Endometrium (tissue), 2 donors: ENCODE measurements around the gene RTN4IP1.
"Not testable (repeated sequence)": the region's sequence is repeated elsewhere in the genome, so short reads cannot be mapped to it uniquely, and the experiment has no call there.

Experiments used
- FAIRE-seq: peaks from 2 replicates; lab custom pipeline; 2012; peaks lifted over from hg19 to GRCh38; lab: Jason Lieb, UNC
- donor health status: control.
- donor health status: control.

Gene RTN4IP1

DNA sequence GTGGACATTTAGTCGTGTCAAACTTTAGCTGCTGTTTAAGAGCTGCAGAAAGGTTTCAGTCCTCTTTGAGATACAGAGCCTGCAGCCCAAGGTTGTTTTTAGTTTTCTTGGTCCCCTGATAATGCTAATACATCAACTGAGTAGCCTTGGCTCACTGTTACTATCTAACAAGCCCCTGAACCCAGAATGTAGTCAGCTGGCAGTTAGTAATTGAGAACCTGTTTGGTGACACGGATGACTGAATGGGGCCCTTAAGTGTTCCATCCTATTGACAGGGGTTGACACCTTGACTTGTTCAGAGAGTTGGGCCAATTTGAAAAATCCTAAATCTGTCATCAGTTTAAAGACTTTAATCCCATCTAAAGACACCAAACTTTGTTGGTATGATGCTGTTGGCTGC is 2.8 kb downstream of the RTN4IP1 start:
- FAIRE-seq = no peak

DNA sequence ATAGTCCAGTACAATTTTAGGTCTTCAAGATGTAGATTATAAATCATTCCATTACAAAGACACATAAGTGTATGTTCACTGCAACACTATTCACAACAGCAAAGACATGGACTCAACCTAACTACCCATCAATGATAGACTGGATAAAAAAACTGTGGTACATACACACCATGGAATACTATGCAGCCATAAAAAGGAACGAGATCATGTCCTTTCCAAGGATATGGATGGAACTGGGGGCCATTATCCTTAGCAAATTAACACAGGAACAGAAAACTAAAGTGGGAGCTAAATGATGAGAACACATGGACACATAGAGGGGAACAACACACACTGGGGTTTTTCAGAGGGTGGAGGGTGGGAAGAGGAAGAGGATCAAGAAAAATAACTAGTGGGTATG is 6.3 kb downstream of the RTN4IP1 start:
- no peak for FAIRE-seq

DNA sequence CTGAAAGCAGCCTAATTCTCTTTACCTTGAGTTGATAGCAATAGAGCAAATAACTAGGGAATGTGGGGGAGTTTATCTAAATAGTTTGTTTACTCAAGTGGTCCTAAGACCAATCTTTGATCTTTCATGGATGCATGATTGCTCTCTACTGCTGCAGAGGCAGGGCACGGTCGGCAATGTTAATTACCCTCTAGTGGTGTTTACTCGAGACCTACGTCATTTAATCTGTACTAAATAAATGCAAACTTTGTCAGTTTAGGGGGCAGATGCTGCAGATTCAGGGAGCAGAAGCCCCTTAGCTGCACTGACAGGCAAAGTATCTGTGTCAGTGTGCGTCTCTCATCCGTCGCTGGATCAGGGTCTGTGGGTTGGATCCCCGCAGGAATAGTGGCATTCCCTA is 6.9 kb downstream of the RTN4IP1 start:
- FAIRE-seq = no peak

DNA sequence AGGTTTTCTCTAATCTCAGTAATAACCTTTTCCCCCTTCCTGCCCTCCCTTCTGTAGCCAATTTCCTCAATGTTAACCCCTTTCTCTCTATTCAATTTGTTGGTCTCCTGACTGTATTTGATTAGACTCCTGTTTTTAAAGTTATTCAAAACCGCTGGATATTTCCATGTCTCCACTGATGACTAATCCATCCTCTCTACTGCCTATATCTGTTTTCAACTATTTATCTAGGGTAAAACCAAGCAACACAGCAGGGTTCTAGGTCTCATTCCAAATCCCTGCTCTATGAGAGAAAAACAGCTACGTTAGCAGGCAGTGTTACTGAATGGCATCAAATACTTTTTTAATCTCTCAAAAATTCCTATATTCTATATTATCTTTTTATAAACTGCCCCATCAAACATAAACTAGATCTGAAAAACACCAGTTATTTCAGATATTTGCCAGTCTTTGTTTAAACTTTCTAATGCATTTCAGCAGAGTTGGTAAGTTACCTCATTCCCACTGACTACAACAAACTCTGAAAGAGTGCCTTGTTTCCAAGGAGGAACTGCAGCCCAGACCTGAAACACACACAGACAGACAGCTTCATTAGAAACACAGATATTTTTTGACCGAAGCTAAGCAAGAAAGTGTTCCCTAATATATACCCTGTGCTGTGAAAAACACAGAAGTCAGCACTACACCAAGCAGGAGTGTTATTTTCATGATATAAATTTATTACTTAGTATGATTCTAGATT is 8.2 kb downstream of the RTN4IP1 start:
- FAIRE-seq = no peak

DNA sequence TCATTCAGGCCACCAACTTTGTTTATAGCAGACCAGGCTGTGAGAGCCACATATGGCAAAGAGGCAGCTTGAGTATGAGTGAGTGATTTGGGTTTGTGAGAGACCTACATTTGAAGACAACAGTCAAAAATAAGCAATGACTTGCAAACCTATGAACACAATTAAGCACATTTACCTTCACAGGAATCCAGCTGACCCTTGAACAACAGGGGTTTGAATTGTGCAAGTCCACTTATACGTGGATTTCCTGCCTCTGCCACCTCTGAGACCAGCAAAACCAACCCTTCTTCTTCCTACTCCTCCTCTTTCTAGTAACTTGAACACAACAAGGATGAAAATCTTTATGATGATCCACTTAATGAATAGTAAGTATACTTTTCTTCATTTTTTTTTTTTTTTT is 10.1 kb downstream of the RTN4IP1 start:
- FAIRE-seq = no peak

DNA sequence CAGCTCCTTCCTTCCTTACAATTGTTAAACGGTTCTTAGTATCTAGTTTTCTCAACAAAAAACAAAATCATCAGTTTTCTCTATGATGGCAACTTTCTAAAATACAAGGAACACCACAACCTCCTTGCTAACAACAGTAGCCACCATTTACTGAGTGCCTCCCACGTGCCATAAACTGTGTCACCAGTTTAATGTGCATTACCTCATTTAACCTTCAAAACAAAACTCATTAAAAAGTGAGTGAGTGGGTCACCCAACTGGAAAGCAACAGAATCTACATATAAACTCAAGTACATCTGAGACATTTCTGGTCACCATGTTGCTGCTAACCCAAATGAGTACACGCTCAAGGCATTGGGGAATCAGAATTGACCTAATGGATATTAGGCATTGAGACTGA is 11.0 kb downstream of the RTN4IP1 start:
- FAIRE-seq = no peak

DNA sequence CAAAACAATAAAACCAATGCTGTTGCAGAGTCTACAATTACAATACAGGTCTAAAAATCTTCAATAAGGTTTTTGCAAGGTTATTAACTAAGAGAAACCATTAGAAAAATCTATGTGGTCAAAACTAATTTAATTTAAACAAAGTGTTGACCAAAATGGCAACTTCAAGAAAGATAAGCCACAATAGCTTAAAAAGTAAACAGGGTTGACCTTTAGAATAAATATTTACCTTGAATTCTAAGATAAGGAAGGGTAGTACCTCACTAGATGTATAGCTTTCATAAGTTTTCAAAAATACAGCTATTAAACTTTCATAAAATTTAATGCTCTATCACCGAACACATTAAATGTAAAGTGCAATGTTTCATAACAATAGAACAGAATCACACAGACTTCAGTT is 11.4 kb downstream of the RTN4IP1 start:
- no peak for FAIRE-seq

DNA sequence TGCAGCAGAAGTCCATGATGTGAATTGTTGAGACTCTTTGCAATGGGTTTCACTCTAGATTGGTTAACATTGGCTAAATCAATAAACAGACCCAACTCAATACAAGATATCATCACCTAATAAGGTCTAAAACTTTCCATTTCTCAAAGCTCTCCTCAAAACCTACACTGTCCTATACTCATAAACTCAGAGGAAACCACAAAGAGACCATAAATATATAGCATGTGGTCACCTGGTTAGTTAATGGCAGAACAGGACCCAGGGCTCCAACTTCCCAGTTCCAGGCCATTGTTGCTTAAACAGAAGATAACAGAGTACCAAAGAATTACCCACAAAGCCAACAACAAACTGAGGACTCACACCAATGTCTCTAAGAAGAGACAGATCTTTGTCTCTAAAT is 12.0 kb downstream of the RTN4IP1 start:
- no peak for FAIRE-seq

DNA sequence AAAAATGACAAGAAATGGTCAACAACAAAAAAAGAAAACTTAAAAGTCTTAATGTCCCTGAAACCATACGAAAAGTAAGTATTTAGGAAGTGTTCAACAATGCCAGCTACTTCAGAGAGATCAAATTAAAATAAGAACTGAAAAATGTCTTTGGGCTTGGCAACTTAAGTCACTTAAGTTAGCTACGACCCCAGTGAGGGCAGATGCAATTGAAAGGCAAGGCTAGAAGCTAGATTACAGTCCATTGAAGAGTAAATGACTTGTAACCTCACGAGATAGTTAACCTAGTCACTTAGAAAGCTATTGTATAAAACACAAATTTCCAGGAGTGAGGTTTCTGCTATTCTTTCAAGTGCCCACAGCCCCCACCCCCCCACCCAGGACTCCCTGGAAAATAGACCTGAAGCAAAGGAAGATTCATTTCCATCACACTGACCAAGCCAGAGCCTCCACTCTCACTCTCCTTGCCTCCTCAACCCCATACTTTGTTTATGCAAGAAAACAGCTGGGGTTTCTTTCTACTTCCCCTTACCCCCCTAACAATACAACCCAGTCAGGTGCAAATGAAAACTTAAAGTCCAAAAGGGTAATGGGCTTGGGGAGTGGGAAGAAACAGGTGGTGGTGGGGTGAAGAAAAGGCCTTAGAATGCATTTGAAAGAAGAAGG is 14.6 kb downstream of the RTN4IP1 start:
- no peak for FAIRE-seq

DNA sequence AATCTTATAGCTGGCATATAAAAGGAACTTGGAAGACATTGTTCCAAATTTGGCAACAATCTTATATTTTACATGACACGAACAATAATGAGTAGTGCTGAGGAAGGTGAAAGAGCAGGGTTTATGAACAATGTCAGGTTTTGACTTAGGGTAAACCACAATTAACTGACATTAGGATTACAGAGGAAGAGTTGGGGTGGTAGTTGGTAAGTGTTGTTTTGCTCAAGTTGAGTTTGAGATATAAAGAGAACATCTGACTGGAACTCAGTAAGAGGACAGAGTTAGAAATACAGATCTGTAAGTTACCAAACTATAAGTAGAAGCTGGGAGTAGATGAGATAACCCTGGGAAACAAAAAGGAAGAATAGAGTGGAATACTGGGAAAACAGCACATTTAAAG is 15.1 kb downstream of the RTN4IP1 start:
- FAIRE-seq = no peak

DNA sequence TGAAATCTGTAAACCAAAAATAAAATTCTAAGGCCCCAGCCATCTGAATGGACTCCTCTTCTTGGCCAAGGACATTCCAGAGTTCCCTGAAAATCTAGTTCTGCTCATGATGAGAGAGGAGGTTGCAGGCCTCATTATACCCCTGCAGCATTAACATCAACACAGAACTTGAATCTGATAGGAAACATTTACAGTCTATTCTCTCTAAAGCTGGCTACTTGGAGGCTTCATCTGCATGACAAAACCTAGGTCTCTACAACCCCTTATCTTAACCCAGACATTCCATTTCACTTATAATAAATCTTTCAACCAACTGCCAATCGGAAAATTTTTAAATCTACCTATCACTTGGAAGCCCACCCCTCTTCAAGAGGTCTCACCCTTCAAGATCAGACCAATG is 15.7 kb downstream of the RTN4IP1 start:
- no peak for FAIRE-seq

DNA sequence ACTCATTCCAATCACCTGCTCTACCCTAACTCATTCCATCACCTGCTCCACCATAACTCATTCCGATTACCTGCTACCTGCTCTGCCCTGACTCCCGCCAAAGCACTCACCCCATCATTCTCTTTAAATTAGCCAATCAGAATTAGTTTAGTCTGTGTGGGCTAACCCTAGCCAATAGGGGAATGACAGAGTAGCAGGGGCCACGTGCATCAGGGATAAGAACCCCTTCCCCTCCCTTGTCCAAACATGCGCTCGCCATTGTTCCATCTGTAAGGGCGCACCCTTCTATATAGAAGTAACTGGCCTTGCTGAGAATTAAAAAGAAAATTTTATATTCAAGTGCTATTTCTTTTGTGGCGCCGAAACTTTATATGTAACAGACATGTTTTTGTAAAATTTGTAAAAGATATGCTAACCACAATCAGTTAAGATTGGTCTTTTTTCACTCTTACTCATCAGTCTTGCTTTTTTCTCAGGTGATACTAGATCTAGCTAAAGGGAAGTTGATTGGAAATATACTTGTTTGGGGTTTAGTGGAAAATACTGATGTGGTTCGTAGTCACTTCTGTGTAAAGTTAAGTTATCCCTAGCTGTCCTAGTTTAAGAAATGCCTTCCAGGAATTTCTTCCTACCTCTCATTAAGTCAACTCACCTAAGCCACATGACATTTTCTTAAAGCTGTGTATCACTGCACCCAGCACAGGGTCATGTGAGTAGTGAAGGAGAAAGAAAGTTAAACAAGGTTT is 16.5 kb downstream of the RTN4IP1 start:
- no peak for FAIRE-seq

DNA sequence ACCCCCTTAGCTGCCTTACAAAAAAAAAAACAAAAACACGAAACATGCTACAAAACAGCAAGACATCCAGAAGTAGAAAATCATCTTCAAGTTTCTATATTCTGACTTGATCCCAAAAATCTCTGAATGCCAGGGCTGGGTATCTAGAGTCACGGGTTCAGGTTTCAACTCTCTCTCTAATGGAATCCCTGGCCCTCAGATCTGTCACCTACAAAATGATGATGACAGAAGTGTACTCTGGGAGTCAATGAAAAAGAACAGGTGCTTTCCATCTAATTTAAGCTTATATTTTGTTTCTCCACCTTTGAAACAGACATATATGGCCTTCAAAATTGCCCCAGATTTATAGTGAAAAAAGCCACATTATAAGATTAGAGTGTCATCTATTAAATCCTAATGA is 18.3 kb downstream of the RTN4IP1 start:
- no peak for FAIRE-seq

DNA sequence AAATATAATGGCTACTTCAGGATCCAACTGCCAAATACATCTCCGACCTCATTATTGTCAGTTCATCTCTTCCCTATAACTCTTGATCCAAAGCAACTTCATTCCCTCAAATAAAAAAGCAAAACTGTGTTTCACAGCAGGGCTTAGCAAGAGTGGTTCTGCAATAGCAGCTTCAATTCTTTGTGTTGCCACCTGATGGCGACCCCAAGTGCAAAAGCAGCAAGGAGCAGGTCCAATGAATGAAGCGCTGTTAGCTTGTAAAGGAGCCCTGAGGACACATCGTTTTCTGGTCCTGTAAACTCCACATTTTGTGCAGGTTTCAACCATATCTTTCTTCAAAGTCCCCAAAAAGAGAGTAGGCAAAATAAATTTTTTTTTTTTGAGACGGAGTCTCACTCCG is 19.6 kb downstream of the RTN4IP1 start:
- FAIRE-seq = peak; percentile 43

DNA sequence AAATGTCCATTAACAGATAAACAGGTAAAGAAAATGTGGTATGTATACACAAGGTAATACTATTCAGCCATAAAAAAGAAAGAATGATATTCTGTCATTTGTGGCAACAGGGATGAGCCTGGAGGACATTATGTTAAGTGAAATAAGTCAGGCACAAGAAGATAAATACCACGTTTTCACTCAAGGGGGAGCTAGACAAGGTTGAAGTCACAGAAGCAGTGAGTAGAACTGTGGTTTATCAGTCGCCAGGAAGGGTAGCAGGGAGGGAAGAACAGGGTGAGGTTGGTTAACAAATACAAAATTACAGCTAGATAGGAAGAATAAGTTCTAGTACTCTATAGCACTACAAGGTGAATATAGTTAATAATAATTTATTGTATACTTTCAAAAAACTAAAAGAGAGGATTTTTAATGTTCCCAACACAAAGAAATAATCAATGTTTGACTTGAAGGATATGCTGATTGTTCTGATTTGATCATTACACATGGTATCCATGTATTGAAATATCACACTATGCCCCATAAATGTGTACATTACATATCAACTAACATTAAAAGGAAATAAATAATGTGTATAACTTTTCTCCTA is 21.1 kb downstream of the RTN4IP1 start:
- FAIRE-seq = no peak

DNA sequence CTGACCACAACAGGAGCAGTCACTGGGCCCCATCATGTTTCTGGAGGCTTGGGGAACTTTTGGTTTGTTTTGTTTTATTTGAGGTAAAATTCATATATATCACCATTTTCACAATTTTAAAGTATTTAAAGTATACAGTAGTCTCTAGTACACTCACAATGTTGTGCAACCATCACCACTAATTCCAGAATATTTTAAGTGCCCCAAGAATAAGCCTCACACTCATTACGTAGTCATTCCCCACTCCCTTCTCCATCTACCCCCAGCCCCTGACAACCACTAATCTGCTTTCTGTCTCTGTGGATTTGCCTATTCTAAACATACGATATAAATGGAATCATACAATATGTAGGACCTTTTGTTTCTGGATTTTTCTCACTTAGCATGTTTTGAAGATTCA is 29.0 kb downstream of the RTN4IP1 start:
- no peak for FAIRE-seq

DNA sequence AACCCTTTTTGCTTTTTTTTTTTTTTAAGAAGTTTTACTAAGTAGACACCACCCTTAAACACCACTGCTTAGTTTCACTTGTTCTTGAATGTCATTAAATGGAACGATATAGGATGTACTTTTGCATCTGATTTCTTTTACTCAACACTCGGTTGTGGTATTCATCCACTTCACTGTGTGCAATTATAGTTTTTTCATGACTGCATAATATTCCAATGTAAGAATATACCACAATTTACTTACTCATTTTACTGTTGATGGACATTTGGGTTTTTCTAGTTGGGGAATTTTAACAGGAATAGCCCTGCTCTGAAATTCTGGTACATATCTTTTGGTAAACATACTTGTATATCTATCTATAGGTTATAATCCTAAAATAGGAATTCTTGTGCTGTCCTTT is 29.9 kb downstream of the RTN4IP1 start:
- FAIRE-seq = no peak

DNA sequence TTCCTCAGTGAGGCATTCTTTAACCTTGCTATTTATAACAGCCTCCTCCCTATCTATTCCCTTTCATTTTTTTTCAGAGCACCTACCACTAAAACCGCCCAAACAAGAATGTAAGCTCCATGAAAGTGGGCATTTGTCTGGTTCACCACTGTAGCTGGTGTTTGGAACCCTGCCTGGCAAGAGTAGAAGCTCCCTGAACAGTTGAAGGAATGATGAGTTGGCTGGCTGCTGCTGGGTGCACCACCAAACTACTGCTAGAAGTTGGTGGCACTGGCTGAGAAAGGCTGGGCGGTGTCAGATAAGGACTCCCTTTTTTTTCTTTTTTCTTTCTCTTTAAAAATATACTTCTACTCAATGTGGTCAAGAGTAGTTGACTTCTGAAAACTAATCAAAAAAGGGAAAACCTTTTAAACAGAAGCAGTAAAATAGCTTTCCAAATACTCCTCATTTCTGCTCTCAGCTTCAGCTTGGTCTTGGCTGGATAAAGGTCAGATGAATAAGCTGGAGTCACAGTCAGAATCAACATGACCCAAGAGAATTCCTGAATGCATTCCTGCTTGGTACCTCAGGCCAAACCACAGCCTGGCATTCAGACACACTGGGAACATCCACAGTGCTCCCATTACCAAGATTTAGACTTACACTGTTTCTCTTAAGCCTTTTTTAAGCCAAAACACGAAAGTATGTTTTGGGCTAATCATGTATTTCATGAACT is 38.0 kb downstream of the RTN4IP1 start:
- no peak for FAIRE-seq

DNA sequence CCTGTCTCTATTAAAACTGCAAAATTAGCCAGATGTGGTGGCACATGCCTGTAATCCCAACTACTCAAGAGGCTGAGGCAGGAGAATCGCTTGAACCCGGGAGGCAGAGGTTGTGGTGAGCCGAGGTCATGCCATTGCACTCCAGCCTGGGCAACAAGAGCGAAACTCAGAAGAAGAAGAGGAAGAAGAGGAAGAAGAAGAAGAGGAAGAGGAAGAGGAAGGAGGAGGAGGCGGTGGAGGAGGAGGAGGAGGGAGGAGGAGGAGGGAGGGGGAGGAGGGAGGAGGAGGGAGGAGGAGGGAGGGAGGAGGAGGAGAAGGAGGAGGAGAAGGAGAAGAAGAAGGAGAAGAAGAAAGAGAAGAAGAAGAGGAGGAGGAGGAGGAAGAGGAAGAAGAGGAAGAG is 40.4 kb downstream of the RTN4IP1 start:
- FAIRE-seq = not testable (repeated sequence)

DNA sequence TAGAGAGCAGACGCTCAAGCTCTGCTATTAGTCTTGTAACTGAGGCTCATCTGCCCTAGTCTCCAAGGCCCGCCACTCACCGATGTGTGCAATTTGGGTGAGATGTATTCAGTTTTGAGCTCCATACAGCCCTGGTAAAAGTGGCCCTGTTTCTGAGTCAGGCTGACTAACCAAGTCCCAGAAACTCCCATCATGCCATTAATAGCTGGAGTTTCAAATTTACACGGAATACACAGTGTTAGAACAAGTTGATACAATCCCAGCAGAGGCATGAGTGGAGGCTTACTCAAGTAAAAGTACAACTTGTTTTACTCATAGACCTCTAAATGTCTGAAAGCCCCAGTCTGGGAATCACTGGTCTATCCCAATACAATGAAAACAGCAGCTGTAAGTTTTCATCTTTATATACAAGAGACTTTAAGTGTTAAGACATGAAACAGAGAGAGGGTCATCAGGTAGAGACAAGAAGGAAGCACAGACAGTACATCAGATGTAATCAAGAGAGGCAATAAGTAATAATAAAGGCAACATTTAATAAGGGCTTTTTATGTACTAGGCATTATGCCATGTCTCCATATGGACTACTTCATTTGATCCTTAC is 42.4 kb downstream of the RTN4IP1 start:
- no peak for FAIRE-seq

DNA sequence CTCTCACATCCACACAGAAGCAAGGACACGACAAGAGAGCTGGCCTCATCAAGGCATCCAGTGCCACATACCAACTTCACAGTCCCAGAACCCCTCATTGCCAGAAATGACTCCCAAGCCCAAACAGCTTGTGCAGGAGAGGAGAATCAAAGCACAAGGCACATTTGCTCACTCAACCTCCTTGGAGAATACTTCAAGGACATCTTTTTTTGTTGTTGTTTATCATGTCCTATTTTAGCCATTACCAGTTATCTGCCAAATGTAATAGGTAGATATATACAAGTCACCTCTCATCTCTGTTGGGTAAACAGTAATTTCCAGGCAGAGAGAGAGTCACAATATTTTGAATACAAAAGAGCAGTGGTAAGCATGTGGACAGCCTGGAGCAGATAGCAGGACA is 47.8 kb downstream of the RTN4IP1 start:
- FAIRE-seq = no peak

DNA sequence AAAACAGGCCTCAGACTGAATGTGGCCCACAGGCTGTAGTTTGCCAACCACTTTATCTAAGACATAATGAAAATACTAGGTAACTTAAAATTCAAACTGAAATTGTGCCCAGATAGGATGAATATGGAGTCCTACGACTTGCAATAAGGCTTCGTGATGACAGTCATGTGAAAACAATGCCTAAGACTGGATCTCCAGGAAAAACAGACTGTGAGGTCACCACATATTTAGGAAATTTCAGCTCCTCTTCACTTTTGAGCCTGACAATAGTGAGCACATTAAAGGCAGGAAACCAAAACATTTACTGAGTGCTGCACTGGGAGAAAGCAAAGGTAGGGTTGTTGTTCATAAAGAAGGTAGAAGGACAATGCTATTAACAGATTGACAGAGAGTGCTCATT is 50.0 kb downstream of the RTN4IP1 start:
- FAIRE-seq = no peak
